ENCODE data around the gene SEC23IP. TPM values are rescaled to one million over a fixed set of nuclear protein-coding genes. Genes with fewer than 3 reads are reported as not detected.
A peak's percentile ranks its signal among the peaks of the same experiment; 100 is the strongest.

Gene SEC23IP
- total RNA-seq = 10 to 100 TPM; 58.3 to 69.3 TPM

DNA sequence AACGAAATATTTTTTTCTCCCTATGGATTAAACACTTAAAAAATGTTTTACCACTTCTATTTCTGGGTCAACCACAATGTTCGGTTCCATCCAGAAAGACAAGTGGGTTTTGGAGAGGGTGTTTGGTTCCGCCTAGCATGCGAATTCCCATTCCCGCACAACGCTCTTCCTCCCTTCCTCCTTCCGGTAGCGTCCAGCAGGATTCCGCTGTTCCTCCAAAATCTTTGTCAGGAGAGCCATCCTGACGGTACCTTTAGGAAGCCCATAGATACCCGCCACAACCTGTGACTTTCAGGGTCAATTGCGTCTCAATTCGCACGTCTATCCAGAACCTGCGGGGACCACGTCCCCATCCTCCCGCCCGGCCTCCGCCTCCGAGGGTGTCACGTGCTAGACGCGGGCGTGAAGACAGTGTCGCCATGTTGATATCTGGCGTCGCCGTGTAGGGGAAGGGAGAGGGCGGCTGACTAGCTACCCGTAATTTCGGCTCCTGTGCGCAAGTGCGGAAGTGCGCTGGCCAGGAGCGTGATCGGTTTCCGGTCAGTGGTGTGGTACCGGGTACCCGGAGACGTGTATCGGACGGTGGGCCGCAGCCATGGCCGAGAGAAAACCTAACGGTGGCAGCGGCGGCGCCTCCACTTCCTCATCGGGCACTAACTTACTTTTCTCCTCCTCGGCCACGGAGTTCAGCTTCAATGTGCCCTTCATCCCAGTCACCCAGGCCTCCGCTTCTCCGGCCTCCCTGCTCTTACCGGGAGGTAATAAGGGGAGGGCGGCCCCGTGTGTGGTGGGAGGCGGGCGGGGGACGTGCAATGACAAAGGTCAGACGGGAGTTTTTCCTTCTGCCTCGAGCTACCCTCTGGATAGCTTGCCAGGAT is at the start of gene SEC23IP:
TSS of gene SEC23IP (plus strand) at position 543 of the 878 bp plus-strand sequence. CDS start at position 596, 53 bp downstream.
- POLR2A ChIA-PET = interaction anchor here (0.5 to 6.2 kb wide), 9 partner anchors 9 to 229 kb away, joined by 3 to 94 read pairs (median 4); partner anchors contain the start of gene MCMBP
- Mint-ChIP-seq H3K36me3 (ENCODE audit: low read depth) (peaks cover 28% of the 10 kb centered on the region), H3K4me3 (peak within 1 kb of the TSS; percentile 99), H3K9me3 (no peaks in the 10 kb centered on the region), H3K4me1 (peaks cover 45% of the 10 kb centered on the region), H3K27me3 (no peaks in the 10 kb centered on the region), H3K27ac (peak within 1 kb of the TSS; percentile 86)
- peak; percentile 94 for DNase-seq
- CTCF ChIA-PET = interaction anchor here (0.8 to 3.3 kb wide), 3 partner anchors 19 to 206 kb away, joined by 4 to 29 read pairs (median 5); partner anchors contain the start of gene MCMBP

DNA sequence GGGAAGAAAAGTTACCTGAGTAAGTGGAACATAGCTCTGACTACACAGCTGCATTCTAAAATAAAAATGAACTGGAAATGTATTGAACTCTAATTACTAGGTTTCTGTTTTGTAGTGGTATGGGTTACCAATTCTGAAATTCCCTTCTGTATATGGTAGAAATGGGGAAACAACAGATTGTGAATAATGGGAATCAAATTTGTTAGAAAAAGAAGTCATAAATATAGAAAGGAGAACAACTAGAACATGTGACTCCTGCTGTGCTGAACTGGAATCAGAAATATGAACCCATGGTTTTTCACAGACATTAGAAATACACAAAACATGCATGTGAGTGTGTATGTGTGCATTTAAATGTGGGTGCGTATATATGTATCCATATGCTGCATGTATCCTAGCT is 46.9 kb upstream of the SEC23IP start:
- no peak for DNase-seq
- Mint-ChIP-seq H3K36me3 (ENCODE audit: low read depth) (peaks cover 77% of the 10 kb centered on the region), H3K4me1 (no peaks in the 10 kb centered on the region), H3K27me3 (no peaks in the 10 kb centered on the region), H3K4me3 (no peak overlapping the region), H3K9me3 (no peaks in the 10 kb centered on the region), H3K27ac (no peak overlapping the region)
- CTCF ChIA-PET = interaction anchor here (1.0 to 2.5 kb wide), 2 partner anchors 14 to 159 kb away, joined by 4 to 8 read pairs; no protein-coding TSS in a partner anchor
- POLR2A ChIA-PET = no interaction called here

DNA sequence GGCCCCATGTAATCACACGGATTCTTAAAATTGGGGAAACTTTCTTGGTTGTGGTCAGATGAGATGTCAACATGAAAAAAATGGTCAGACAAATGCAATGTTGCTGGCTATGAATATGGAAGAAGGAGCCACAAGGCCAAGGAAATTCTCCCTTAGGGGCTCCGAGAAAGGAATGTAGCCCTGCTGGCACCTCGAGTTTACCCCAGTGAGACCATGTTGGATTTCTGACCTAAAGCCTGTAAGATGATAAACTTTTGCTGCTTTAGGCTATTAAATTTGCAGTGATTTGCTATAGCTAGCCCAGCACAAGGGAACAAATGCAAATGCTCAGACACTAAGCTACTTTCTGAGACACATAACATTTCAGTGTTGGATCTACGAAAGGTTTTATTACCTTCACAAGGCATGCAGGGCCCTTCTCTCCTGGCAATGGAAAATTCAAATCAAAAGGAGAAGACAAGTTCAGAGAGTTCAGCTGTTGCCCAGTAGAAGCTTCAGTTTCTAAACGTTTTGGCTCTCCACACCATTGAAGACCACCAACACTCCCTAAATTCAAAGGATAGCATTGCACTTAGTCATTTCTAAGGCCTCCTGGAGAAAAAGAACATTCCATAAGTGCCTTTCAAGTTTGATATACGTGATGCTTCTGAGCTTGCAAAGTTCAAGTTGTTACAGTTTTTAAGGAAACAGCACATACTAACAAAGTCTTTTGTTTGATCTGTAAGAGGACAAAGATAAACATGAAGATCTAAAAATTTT is 43.3 kb upstream of the SEC23IP start:
- H3K9me3 Mint-ChIP-seq = no peaks in the 10 kb centered on the region
- POLR2A ChIA-PET = no interaction called here
- CTCF ChIA-PET = interaction anchor here (1.0 to 1.9 kb wide), 2 partner anchors 10 to 99 kb away, joined by 4 to 7 read pairs; no protein-coding TSS in a partner anchor
- no peaks in the 10 kb centered on the region for H3K4me1 Mint-ChIP-seq
- DNase-seq = no peak
- H3K27me3 Mint-ChIP-seq = no peaks in the 10 kb centered on the region
- peaks cover 63% of the 10 kb centered on the region for H3K36me3 Mint-ChIP-seq (ENCODE audit: low read depth)
- H3K27ac Mint-ChIP-seq = no peak overlapping the region
- H3K4me3 Mint-ChIP-seq = no peak overlapping the region

DNA sequence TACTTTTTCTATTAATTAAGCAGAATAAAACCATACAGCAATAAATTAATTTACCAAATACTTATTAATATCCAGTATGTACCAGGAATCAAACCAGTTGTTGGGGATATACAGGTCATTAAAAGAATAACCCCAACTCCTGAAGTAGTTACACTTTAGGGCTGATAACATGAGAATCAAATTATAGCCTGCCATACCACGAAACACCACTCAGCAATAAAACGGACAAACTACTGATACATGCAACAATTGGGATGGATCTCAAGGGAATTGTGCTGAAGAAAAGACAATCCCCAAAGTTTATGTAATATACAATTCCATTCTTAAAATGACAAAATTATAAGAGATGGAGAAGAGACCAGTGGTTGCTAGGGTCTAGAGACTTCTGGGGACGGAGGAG is 42.6 kb upstream of the SEC23IP start:
- H3K27ac Mint-ChIP-seq = no peak overlapping the region
- no peak for DNase-seq
- H3K27me3 Mint-ChIP-seq = no peaks in the 10 kb centered on the region
- no peak overlapping the region for H3K4me3 Mint-ChIP-seq
- no peaks in the 10 kb centered on the region for H3K4me1 Mint-ChIP-seq
- H3K36me3 Mint-ChIP-seq (ENCODE audit: low read depth) = peaks cover 57% of the 10 kb centered on the region
- ChIA-PET CTCF (interaction anchor here (0.7 to 1.9 kb wide), 3 partner anchors 9 to 1444 kb away, joined by 4 to 7 read pairs (median 5); no protein-coding TSS in a partner anchor), POLR2A (no interaction called here)
- no peaks in the 10 kb centered on the region for H3K9me3 Mint-ChIP-seq

DNA sequence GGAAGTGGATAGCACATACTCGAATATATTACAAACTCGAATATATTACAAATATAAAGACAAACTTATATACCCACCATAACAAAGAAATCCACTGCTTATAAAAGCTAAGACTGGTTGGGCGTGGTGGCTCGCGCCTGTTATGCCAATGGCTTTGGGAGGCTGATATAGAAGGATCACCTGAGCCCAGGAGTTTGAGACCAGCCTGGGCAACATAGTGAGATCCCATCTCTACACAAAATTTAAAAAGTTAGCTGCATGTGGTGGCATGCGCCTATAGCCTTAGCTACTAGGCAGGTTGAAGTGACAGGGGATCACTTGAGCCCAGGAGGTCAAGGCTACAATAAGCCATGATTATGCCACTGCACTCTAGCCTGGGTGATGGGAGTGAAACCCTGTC is 40.3 kb upstream of the SEC23IP start:
- Mint-ChIP-seq H3K9me3 (no peaks in the 10 kb centered on the region), H3K27ac (no peak overlapping the region), H3K4me1 (no peaks in the 10 kb centered on the region), H3K36me3 (ENCODE audit: low read depth) (peaks cover 57% of the 10 kb centered on the region), H3K27me3 (no peaks in the 10 kb centered on the region), H3K4me3 (no peak overlapping the region)
- ChIA-PET CTCF (interaction anchor here (0.5 to 0.7 kb wide), 3 partner anchors 39 to 92 kb away, joined by 3 to 4 read pairs (median 3); no protein-coding TSS in a partner anchor), POLR2A (no interaction called here)
- no peak for DNase-seq

DNA sequence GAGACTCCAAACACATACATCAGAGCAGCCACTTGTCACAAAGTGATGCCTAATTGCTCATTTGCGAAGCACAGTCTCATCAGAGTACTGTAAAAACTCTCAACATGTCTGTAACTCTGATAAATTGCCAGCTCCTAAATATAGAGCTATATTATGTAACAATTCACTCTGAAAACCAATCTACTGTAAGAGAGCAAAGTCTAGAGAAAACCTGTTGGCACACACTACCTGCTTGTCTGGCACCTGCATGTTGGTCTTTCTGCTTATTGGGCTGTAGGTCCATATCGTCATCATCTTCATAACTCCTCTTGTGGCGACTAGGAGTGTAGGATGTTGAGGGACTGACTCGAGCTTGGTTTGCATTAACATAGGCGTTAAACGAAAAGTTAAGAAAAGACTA is 39.7 kb upstream of the SEC23IP start:
- POLR2A ChIA-PET = no interaction called here
- peaks cover 57% of the 10 kb centered on the region for H3K36me3 Mint-ChIP-seq (ENCODE audit: low read depth)

DNA sequence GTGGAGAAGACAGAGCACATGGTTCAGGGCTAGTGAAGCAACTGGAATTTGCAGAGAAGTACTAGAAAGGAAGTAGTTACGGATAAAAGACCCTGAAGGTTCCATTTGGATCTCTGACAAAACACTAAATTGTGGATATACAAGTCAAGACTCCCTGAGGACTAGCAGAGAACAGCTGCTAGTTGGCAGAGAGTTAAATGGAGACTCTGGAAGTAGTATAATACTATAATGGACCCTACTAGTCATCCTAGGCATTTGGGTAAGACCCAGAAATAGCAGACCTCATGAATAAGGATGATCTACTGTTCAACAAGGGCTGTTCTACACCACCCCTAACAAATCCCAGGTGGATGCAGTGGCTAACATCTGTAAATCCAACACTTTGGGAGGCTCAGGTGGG is 39.0 kb upstream of the SEC23IP start:
- no peak overlapping the region for H3K4me3 Mint-ChIP-seq
- no peaks in the 10 kb centered on the region for H3K4me1 Mint-ChIP-seq
- ChIA-PET CTCF (no interaction called here), POLR2A (no interaction called here)
- no peaks in the 10 kb centered on the region for H3K9me3 Mint-ChIP-seq
- H3K27ac Mint-ChIP-seq = no peak overlapping the region
- no peak for DNase-seq
- H3K36me3 Mint-ChIP-seq (ENCODE audit: low read depth) = peaks cover 52% of the 10 kb centered on the region
- no peaks in the 10 kb centered on the region for H3K27me3 Mint-ChIP-seq

More for the DNA sequence above, 39.7 kb upstream of the SEC23IP start:
- DNase-seq = no peak
- Mint-ChIP-seq H3K4me3 (no peak overlapping the region), H3K27ac (no peak overlapping the region), H3K9me3 (no peaks in the 10 kb centered on the region), H3K27me3 (no peaks in the 10 kb centered on the region), H3K4me1 (no peaks in the 10 kb centered on the region)
- CTCF ChIA-PET = interaction anchor here (0.5 to 0.6 kb wide), 2 partner anchors 39 to 54 kb away, joined by 3 read pairs; no protein-coding TSS in a partner anchor

DNA sequence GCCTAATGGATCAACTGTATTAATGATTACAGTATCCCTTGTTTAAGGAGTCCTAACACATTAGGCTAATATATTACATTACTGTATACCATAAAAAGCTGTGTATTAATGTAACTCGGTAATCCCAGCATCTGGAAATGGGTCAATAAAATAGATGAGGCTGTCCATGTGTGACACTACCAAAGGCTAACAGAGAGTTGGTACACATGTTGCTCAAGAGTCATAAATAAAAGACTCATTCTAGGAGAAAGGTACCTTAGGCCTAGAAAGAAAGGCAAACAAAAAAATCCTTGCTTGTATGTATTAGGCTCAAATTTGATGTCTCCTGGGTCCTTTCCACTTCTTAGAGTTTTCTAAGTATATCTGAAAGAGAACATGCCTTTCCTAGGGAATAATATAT is 34.5 kb upstream of the SEC23IP start:
- POLR2A ChIA-PET = interaction anchor here (1.5 to 8.0 kb wide), 2 partner anchors 14 to 115 kb away, joined by 3 to 69 read pairs; partner anchors contain the start of gene MCMBP
- CTCF ChIA-PET = interaction anchor here (0.9 to 7.1 kb wide), 9 partner anchors 8 to 194 kb away, joined by 3 to 53 read pairs (median 8); partner anchors contain the start of gene MCMBP
- Mint-ChIP-seq H3K4me1 (peaks cover 35% of the 10 kb centered on the region), H3K36me3 (ENCODE audit: low read depth) (peaks cover 35% of the 10 kb centered on the region), H3K27me3 (no peaks in the 10 kb centered on the region), H3K9me3 (no peaks in the 10 kb centered on the region), H3K27ac (no peak overlapping the region), H3K4me3 (no peak overlapping the region)
- no peak for DNase-seq

DNA sequence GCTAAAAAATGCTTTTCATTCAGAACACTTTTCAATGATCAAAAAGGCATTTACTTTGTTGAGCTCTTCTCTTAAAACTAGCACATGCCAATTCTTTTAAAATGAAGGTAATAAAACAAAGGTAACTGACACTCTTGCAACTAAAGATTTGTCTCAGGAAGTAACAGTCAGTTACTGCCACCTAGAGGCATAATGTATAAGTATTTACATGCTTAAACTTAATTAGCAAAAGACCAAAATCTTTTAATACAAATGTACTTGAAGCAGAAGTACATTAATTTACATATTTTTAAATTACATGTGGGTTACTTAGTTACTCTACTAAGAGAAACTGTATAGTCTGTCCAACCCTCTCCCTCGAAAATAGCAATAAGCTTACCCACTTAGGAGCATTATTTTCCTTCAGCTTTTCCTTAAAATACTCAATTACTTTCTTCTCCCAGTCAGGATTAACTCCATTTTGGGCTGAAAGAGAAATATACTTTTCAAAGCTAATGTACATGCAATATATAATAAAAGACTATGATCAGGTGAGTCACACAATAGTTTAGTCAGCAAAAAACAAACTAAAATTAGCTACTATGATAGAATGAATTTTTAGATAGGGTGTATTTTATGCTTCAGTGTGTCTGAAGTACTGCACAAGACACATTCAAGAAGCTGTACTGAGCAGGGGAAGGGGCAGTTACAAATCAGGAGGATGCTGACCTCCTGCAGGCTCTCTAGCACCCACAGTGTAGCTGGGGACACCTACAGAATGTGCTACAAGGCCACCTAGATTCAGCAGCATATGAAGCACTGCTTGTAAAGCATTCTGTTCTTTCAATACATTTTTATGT is 32.9 kb upstream of the SEC23IP start:
- ChIA-PET CTCF (interaction anchor here (0.6 to 7.1 kb wide), 31 partner anchors 8 to 270 kb away, joined by 3 to 53 read pairs (median 4); partner anchors contain the start of genes INPP5F and MCMBP), POLR2A (interaction anchor here (1.3 to 8.0 kb wide), 4 partner anchors 13 to 134 kb away, joined by 3 to 69 read pairs (median 5); partner anchors contain the start of genes INPP5F and MCMBP)
- H3K4me1 Mint-ChIP-seq = peaks cover 45% of the 10 kb centered on the region
- no peak for DNase-seq
- H3K9me3 Mint-ChIP-seq = peaks cover 8% of the 10 kb centered on the region
- H3K4me3 Mint-ChIP-seq = no peak overlapping the region
- H3K36me3 Mint-ChIP-seq (ENCODE audit: low read depth) = peaks cover 39% of the 10 kb centered on the region
- H3K27ac Mint-ChIP-seq = no peak overlapping the region
- H3K27me3 Mint-ChIP-seq = no peaks in the 10 kb centered on the region

DNA sequence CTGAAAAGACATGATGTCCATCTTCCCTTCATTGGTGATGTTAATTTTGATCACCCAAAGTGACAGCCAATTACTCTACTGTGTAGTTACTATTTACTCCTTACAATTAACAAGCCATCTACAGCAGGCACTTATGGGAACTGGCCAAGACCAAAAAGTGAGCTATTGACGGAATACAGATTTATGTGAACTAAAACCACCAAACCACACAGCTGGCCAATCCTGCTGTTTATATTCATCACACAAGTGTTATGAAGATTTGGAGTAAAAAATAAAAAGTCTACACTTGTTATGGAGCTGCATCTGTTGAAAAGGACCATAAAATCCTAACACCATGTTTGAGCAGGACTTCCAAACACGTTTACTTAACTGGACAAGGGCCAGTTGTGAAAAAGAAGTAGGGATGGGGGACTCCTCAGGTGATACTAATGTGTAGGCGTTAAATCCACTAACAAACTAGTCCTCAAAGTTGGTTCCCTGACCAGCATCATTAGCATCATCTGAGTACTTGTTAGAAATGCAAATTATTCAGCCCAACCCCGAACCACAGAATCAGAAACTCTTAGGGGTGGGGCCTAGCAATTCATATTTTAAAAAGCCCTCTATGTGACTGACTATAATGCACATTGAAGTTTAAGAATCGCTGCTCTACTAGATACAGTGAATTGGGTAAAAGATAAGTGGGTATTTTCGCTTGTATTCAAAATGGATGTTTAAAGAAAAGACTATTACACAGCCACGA is 31.5 kb upstream of the SEC23IP start:
- Mint-ChIP-seq H3K4me3 (no peak overlapping the region), H3K36me3 (ENCODE audit: low read depth) (peaks cover 43% of the 10 kb centered on the region), H3K4me1 (peaks cover 57% of the 10 kb centered on the region), H3K9me3 (peaks cover 11% of the 10 kb centered on the region), H3K27me3 (no peaks in the 10 kb centered on the region), H3K27ac (peak overlapping the region; percentile 47)
- ChIA-PET POLR2A (interaction anchor here (0.7 to 8.0 kb wide), 3 partner anchors 11 to 135 kb away, joined by 3 to 69 read pairs (median 7); partner anchors contain the start of genes INPP5F and MCMBP), CTCF (interaction anchor here (1.0 to 7.1 kb wide), 7 partner anchors 11 to 258 kb away, joined by 3 to 53 read pairs (median 9); partner anchors contain the start of gene MCMBP)
- no peak for DNase-seq

DNA sequence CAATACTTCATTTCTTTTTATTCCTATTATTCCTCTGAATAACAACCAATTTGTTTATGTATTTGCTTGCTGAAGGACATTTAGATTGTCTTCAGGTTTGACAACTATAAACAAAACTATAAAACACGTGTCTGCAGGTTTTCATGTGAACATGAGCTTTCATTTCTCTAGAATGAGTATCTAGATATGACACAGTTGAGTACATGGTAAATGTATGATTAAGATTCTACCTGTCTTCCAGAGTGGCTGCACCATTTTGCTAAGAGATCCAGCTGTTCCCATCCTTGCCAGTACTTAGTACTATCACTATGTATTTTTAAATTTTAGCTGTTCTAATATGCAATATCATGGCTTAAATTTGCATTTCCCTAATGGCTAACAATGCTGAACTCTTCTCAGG is 30.0 kb upstream of the SEC23IP start:
- Mint-ChIP-seq H3K4me1 (peaks cover 61% of the 10 kb centered on the region), H3K9me3 (peaks cover 11% of the 10 kb centered on the region), H3K27ac (no peak overlapping the region), H3K36me3 (ENCODE audit: low read depth) (peaks cover 41% of the 10 kb centered on the region), H3K27me3 (no peaks in the 10 kb centered on the region), H3K4me3 (no peak overlapping the region)
- POLR2A ChIA-PET = interaction anchor here (8.0 kb wide), 1 partner anchor 10 kb away, joined by 69 read pairs; the partner anchor contains the start of gene MCMBP
- CTCF ChIA-PET = interaction anchor here (1.0 to 6.1 kb wide), 4 partner anchors 9 to 208 kb away, joined by 3 to 51 read pairs (median 4); partner anchors contain the start of gene MCMBP
- DNase-seq = no peak
